DOHH2 (cell line): ENCODE results near the gene HDHD5.

ENCODE experiments used
- H3F3A ChIP-seq: fragments of 200-600 bp; sonication (generic), shearing (Covaris generic); 2 replicates; pipeline ENCODE4 v1.6.0; 2016; ENCODE audit warnings: antibody characterized with exemption, mild to moderate bottlenecking; ENCODE audit not compliant: control insufficient read depth, insufficient read depth
- H3K27ac ChIP-seq: fragments of 200-600 bp; sonication (generic); 2 replicates; pipeline ENCODE4 v1.5.1; 2014; ENCODE audit warnings: low read depth, mild to moderate bottlenecking, low read length, moderate library complexity
- H3K27me3 ChIP-seq: fragments of 200-600 bp; sonication (generic); 2 replicates; pipeline ENCODE4 v1.6.1; 2014; ENCODE audit warnings: mild to moderate bottlenecking, low read length, mixed read lengths; ENCODE audit not compliant: control insufficient read depth
- H3K36me3 ChIP-seq: fragments of 200-600 bp; sonication (generic); 2 replicates; pipeline ENCODE4 v1.6.1; 2014; ENCODE audit warnings: mild to moderate bottlenecking, low read length, moderate library complexity, mixed read lengths; ENCODE audit not compliant: control insufficient read depth
- H3K4me1 ChIP-seq: fragments of 200-600 bp; sonication (generic); 2 replicates; pipeline ENCODE4 v1.6.1; 2014; ENCODE audit warnings: mild to moderate bottlenecking, low read length, mixed read lengths; ENCODE audit not compliant: control insufficient read depth
- H3K4me2 ChIP-seq: fragments of 200-600 bp; sonication (generic); 2 replicates; pipeline ENCODE4 v1.6.0; 2014; ENCODE audit warnings: mild to moderate bottlenecking, low read length, moderate library complexity
- H3K4me3 ChIP-seq: fragments of 200-600 bp; sonication (generic); 2 replicates; pipeline ENCODE4 v1.5.1; 2014; ENCODE audit warnings: mild to moderate bottlenecking, low read length, mixed read lengths
- H3K79me2 ChIP-seq: fragments of 200-600 bp; sonication (generic); 2 replicates; pipeline ENCODE4 v1.6.1; 2014; ENCODE audit warnings: mild to moderate bottlenecking, low read length, mixed read lengths; ENCODE audit not compliant: control insufficient read depth
- H3K9me2 ChIP-seq: fragments of 200-600 bp; sonication (generic); replicated peaks from 2 replicates; pipeline ENCODE4 v1.6.1; 2014; ENCODE audit warnings: mild to moderate bottlenecking, low read length, mixed read lengths; ENCODE audit not compliant: control insufficient read depth
- H3K9me3 ChIP-seq: fragments of 200-600 bp; sonication (generic); 2 replicates; pipeline ENCODE4 v1.6.1; 2014; ENCODE audit warnings: antibody characterized with exemption, low read length, mixed read lengths; ENCODE audit not compliant: control insufficient read depth, insufficient read depth
- H4K20me1 ChIP-seq: fragments of 200-600 bp; sonication (generic); 2 replicates; pipeline ENCODE4 v1.6.0; 2014; ENCODE audit warnings: low read depth, mild to moderate bottlenecking, antibody characterized with exemption, low read length, moderate library complexity; ENCODE audit not compliant: control insufficient read depth, insufficient read depth
- CTCF ChIP-seq: fragments of 200-600 bp; sonication (generic); IDR thresholded peaks from one replicate; pipeline ENCODE4 v1.5.1; 2014; ENCODE audit warnings: antibody characterized with exemption, mild to moderate bottlenecking, low read depth, low read length; ENCODE audit not compliant: poor library complexity, severe bottlenecking
- EZH2phosphoT487 ChIP-seq: fragments of 200-600 bp; sonication (generic); IDR thresholded peaks from 2 replicates; pipeline ENCODE4 v1.6.1; 2017; ENCODE audit warnings: borderline replicate concordance, mild to moderate bottlenecking, antibody characterized with exemption, low read length, moderate library complexity, mixed read lengths

HDHD5 gene

GRCh38 chr22:17097701-17098100 lies 61.4 kb downstream of the HDHD5 start:
- 0 out of 2 replicates have a peak, but pooled peaks cover 10% of the 10 kb centered on the region for H4K20me1 ChIP-seq
- H3K9me3 ChIP-seq, result no peaks in the 10 kb centered on the region
- H3K4me1 ChIP-seq, result peaks cover 64% of the 10 kb centered on the region
- H3F3A ChIP-seq, result peaks cover 11% of the 10 kb centered on the region
- no peaks in the 10 kb centered on the region for H3K9me2 ChIP-seq
- H3K4me3 ChIP-seq, result peak overlapping the region; percentile 49
- no peak for TF ChIP-seq CTCF
- no peak for TF ChIP-seq EZH2phosphoT487
- peak overlapping the region; percentile 66 for H3K27ac ChIP-seq
- peaks cover 48% of the 10 kb centered on the region for H3K36me3 ChIP-seq
- H3K27me3 ChIP-seq, result no peaks in the 10 kb centered on the region
- H3K4me2 ChIP-seq, result peak overlapping the region; percentile 70
- peaks cover 26% of the 10 kb centered on the region for H3K79me2 ChIP-seq

DNA sequence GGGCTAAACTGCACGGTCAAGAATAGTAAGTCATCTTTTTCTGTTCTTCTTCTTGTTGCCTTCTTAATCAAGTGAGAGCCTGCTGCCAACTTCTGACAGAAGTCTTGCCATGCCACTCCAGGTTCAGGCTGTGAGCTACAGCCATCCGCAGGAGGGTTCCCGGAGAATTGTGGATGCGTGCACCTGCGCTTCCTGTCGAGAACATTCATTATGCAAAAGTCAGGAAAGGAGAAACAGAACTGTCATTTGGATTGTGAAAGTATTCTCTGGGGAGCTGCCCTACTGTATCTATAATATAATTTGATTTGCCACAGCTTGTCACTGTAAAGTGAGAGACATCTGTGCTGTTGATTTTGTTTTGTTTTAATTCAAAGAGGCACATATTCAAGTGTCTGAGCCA lies 62.0 kb downstream of the HDHD5 start:
- peak overlapping the region; percentile 66 for H3K27ac ChIP-seq
- peak overlapping the region; percentile 70 for H3K4me2 ChIP-seq
- peaks cover 61% of the 10 kb centered on the region for H3K4me1 ChIP-seq
- no peaks in the 10 kb centered on the region for H3K27me3 ChIP-seq
- peaks cover 11% of the 10 kb centered on the region for H3F3A ChIP-seq
- H3K4me3 ChIP-seq, result peak overlapping the region; percentile 49
- H3K9me2 ChIP-seq, result no peaks in the 10 kb centered on the region
- peaks cover 31% of the 10 kb centered on the region for H3K79me2 ChIP-seq
- no peaks in the 10 kb centered on the region for H3K9me3 ChIP-seq
- no peak for TF ChIP-seq EZH2phosphoT487
- H4K20me1 ChIP-seq, result peaks cover 15% of the 10 kb centered on the region; the same call in 1 of the 2 replicates
- H3K36me3 ChIP-seq, result peaks cover 44% of the 10 kb centered on the region

GRCh38 chr22:17096071-17096470 lies 63.0 kb downstream of the HDHD5 start:
- Histone ChIP-seq H3K4me1 (peaks cover 53% of the 10 kb centered on the region), H3K27me3 (no peaks in the 10 kb centered on the region), H3K9me2 (no peaks in the 10 kb centered on the region), H3K27ac (no peak overlapping the region), H3K9me3 (no peaks in the 10 kb centered on the region), H3K36me3 (peaks cover 34% of the 10 kb centered on the region), H3F3A (peaks cover 11% of the 10 kb centered on the region), H3K4me3 (no peak overlapping the region), H3K79me2 (peaks cover 40% of the 10 kb centered on the region), H3K4me2 (no peak overlapping the region), H4K20me1 (peaks cover 15% of the 10 kb centered on the region; the same call in 1 of the 2 replicates)
- TF ChIP-seq EZH2phosphoT487, result no peak
- TF ChIP-seq CTCF, result no peak

DNA sequence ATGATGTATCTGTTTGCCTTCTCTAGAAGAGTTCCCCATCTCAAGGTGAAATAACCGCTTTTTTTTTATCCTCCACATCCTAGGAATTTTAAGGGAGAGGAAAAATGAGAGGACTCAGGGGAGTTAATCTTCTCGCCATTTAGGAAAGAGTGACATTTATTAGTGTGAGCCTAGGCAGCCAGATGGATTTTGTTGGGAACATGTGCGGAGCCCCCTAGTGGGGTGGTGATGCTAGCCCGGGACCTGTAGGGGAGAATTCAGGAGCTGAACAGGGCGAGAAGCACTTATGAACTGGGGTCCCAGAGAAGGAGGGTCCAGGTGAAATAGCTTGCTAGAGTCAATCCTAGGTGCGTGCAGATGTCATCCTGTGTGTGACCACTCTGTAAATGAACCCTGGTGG lies 63.5 kb downstream of the HDHD5 start:
- H3K36me3 ChIP-seq, result peaks cover 29% of the 10 kb centered on the region
- no peak overlapping the region for H3K27ac ChIP-seq
- H3K9me2 ChIP-seq, result no peaks in the 10 kb centered on the region
- TF ChIP-seq CTCF (peak; percentile 74), EZH2phosphoT487 (no peak)
- H3K9me3 ChIP-seq, result no peaks in the 10 kb centered on the region
- no peak overlapping the region for H3K4me2 ChIP-seq
- peaks cover 44% of the 10 kb centered on the region for H3K79me2 ChIP-seq
- H3K4me1 ChIP-seq, result peaks cover 57% of the 10 kb centered on the region
- no peak overlapping the region for H3K4me3 ChIP-seq
- H3F3A ChIP-seq, result peaks cover 11% of the 10 kb centered on the region
- H3K27me3 ChIP-seq, result no peaks in the 10 kb centered on the region
- peaks cover 15% of the 10 kb centered on the region; the same call in 1 of the 2 replicates for H4K20me1 ChIP-seq
